HUDEP-2 (cell line): ENCODE data around the gene ASPG.
A peak's percentile ranks its signal among the peaks of the same experiment; 100 is the strongest.

Source experiments
- DNase-seq, 76 experiments: peaks; one replicate each; lab custom pipeline; 2025; ENCODE audit not compliant: unreplicated experiment in 76 of 76; lab: John Stamatoyannopoulos, UW

ASPG gene

DNA sequence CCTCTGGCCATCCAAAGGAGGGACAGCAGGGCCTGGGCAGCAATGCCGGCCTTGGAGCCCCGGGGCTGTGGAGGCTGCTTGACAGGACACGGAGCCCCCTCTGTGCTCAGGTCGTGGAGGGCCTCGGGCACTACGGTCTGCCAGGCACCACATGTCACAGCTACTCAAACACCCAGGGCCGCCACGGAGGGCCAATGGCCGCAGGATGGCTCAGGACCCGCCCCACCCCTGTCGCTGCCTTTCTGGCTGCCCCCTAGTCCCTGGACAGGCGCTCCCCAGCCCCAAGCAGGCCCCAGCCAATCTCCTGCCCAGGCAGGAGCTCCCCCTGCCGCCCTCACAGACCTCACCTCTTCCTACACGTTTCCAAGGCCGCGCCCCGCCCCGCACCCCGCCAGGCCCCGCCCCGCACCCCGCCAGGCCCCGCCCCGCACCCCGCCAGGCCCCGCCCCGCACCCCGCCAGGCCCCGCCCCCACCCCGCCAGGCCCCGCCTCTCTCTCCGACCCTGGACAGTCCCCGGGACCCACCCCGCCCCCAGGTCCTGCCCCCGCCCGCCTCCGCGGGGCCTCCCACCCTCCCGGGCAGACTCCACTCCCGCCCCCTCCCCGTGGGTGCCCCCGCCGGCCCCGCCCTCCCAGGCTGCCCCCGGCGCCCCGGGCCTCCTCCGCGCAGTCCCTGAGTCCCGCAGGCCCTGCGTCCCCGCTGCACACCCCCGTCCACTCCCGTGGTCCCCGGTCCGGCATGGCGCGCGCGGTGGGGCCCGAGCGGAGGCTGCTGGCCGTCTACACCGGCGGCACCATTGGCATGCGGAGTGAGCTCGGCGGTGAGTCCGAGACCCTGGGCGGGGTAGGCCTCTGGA, at the start of gene ASPG:
TSS of gene ASPG (plus strand) at position 669 of the 857 bp plus-strand sequence. CDS start at position 740, 71 bp downstream.
- peak in 17 of 76 experiments; percentile 8 to 55 (median 28) for DNase-seq

- no peak for DNase-seq
Measured at GRCh38 chr14:104036212-104036611, 49.3 kb upstream of the ASPG start.

- DNase-seq = no peak
Measured at GRCh38 chr14:104037074-104037473, 48.4 kb upstream of the ASPG start.

DNA sequence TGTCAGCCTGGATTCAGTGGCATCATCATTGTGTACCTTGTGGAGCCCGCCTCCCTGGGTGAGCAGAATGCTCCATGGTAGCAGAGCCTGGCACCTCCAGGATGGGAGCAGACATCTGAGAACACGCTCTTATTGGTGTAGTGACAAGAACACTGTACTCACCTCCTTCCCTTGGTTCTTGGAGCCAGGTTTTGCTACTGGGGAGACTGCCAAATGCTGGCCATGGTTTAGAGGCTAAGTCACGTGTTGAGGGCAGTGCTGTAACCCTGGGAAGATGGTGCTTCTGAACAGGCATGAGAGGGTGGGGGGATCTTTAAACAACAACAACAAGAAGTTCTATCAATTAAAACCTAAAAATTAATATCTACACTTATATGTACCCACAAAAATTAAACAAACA, 47.6 kb upstream of the ASPG start:
- DNase-seq = no peak

DNA sequence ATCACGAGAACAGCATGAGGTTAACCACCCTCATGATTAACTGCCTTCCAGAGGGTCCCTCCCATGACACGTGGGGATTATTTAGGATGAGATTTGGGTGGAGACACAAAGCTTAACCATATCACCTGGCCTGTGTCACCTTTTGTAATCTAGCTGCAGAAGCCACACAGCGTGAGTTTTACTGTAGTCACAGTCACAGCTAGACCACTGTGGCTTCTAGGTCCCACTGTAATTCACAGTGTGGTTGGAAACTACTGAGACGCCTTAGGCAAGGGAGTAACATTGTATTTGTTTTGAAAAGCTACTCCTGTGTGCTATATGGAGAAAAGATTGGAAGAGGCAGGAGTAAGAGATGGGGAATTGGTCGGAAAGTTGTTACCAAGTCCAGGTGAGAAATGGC, 46.3 kb upstream of the ASPG start:
- no peak for DNase-seq

- no peak for DNase-seq
Measured at GRCh38 chr14:104040539-104040938, 45.0 kb upstream of the ASPG start.

GRCh38 chr14:104041430-104042104, 43.9 kb upstream of the ASPG start:
- no peak for DNase-seq

DNA sequence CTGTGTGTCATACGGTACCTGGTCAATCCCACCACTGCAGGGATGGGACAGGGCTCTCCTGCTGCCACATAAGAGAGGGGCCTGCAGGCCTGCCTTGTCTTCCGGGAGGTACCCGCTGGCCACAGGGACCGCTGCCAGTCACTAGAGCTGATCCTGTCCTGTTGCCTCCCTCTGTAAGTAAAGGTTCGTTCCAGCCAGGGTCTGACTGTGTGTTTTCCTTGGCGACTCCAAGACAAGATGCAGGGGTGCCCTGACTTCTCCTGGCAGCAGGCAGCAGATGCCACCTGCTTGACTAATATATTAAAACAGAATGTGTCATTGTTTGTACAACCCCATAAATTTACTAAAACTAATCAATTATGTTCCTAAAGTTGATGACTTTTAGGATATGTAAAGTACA, 41.5 kb upstream of the ASPG start:
- no peak for DNase-seq

DNA sequence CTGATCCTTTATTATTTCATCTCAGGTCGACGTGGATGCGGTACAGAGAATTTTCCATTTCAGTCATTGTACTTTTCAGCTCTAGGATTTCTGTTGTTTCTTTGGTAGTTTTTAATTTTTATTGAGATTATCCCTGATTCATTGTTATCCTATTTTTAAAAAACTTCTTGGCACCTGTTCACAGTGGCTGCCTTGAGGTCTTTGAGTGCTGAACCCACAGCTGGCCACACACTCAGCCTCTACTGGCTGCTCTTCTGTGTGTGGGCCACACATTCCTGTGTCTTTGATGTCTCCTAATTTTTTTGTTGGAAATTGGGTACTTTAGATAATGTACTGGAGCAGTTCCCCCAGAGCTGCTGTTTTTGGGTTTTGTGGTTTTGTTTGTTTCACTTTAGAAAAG, 37.7 kb upstream of the ASPG start:
- no peak for DNase-seq

DNA sequence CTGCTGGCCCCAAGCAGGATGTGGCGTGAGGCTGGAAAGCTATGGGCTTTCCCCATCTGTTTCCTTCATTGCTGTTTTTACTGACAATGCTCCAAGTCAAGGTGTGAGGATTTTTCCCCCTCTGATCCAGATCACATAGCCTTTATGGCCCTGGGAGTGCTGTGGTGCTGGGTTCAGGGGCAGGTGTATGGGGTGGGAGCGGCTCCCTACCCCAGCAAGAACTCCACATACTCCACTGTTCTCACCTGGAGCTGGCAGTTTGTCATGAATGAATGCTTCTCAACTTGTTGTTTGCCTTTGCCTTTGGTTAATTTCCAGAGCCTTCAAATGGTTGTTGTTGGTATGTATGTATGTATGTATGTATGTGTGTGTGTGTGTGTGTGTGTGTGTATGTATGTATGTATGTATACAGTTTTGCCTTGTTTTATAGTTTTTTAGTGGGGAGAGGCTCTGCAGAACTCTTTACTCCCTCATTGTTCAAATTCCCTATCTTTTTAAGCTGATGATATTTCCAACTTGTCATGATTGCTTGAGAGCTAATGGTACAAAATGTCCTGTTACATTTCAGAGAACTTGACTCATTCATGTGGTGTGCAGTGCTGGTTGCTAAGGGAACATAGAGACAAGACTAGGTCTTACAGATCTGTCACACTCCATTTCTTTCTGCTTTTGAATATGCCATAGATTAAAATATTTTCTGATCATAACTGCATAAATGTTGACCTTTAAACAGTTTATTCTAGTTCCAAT, 36.6 kb upstream of the ASPG start:
- no peak for DNase-seq

- no peak for DNase-seq
Measured at GRCh38 chr14:104049576-104050240, 35.8 kb upstream of the ASPG start.

GRCh38 chr14:104051092-104051813, 34.2 kb upstream of the ASPG start:
- no peak for DNase-seq

GRCh38 chr14:104054222-104054905, 31.1 kb upstream of the ASPG start:
- no peak for DNase-seq

DNA sequence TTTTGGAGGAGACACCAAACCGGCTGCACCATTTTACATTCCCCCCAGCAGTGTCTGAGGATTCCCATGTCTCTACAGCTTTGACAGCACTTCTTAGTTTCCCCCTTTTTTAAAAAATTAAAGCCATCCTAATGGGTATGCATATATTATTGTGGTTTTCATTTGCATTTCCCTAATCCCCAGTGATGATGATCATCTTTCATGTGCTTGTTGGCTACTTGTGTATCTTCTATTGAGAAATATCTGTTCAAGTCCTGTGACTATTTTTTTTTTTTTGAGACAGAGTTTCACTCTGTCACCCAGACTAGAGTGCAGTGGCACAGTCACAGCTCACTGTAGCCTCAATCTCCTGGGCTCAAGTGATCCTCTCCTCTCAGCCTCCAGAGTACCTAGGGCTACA, 23.2 kb upstream of the ASPG start:
- no peak for DNase-seq

- peak in 6 of 76 experiments; percentile 1 to 27 (median 9) for DNase-seq
Measured at GRCh38 chr14:104064003-104064402, 21.5 kb upstream of the ASPG start.

DNA sequence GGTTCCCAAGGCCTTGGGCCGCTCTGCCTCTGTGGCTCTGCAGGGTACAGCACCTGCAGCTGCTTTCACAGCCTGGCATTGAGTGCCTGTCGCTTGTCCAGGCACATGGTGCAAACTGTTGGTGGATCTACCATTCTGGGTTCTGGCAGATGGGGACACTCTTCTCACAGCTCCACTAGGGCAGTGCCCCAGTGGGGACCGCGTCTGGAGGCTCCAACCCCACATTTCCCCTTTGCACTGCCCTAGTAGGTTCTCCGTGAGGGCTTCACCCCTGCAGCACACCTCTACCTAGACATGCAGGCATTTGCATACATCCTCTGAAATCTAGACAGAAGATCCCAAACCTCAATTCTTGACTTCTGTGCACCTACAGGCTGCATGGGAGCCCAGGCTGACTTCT, 19.2 kb upstream of the ASPG start:
- DNase-seq = no peak

DNA sequence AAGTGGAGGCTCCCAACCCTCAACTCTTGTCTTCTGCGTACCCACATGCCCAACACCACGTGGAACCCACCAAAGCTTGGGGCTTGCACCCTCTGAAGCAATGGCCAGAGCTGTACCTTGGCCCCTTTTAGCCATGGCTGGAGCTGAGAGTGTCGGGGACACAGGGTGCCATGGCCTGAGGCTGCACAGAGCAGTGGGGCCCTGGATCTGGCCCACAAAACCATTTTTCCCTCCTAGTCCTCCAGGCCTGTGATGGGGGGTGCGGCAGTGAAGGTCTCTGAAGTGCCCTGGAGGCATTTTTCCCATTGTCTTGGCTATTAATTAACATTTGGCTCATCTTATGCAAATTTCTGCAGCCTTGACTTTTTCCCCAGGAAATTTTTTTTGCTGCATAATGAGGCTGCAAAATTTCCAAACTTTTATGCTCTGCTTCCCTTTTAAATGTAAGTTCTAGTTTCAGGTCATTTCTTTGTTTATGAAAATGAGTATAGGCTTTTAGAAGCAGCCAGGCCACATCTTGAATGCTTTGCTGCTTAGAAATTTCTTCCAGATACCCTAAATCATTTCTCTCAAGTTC, 18.7 kb upstream of the ASPG start:
- DNase-seq = no peak

DNA sequence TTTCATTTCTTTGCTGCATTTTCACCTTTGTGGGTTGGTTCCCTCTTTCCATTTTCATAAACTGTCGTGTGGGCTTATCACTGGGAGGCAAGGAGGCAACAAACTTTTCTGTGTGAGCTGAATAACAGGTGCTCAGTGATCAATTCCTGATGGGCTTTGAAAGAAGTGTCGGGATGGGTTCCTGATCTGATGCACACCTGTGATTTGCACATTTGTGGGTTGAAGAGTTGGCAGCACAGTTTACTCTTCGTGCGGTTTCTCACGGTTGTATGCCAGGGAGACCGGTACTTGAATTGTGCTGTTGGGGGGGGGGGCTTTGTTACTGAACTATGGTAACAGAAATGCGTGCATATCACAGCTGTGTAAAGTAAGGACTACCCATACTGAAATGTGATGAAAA, 16.0 kb upstream of the ASPG start:
- no peak for DNase-seq

DNA sequence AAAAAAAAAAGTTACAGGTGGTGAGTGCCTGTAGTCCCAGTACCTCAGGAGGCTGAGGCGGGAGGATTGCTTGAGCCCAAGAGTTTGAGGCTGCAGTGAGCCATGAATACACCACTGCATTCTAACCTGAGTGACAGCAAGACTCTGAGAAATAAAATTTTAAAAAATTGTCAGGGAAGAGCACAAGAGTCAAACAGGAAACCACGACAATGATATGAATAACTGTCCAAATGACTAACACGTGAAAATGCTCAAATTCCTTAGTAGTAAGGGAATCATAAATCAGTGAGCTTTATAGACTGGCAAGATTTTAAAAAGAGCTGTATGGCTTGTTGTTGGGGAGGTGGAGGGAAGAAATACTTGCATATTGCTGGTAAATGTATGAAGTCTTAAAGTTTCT, 12.9 kb upstream of the ASPG start:
- DNase-seq = no peak
